ENCODE data around the gene SORL1.

DNA sequence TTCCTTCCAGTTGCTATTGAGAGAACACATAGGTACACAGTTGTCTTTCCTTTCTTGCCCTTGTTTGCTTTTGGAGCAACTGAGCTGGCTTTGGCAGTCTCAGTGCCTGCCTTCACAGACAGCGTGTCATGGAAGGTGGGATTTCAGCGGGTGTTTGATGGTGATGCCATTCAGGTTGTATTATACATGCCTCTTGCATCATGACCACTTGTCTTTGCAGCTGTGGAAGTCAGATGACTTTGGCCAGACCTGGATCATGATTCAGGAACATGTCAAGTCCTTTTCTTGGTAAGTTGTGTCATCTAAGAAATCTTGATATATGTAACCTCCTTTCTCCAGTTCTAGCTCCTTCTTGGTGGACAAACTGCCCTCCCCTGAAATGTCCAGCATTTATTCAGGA is 37.7 kb downstream of the SORL1 start:
- TF ChIP-seq, protein P1, sequence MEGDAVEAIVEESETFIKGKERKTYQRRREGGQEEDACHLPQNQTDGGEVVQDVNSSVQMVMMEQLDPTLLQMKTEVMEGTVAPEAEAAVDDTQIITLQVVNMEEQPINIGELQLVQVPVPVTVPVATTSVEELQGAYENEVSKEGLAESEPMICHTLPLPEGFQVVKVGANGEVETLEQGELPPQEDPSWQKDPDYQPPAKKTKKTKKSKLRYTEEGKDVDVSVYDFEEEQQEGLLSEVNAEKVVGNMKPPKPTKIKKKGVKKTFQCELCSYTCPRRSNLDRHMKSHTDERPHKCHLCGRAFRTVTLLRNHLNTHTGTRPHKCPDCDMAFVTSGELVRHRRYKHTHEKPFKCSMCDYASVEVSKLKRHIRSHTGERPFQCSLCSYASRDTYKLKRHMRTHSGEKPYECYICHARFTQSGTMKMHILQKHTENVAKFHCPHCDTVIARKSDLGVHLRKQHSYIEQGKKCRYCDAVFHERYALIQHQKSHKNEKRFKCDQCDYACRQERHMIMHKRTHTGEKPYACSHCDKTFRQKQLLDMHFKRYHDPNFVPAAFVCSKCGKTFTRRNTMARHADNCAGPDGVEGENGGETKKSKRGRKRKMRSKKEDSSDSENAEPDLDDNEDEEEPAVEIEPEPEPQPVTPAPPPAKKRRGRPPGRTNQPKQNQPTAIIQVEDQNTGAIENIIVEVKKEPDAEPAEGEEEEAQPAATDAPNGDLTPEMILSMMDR (conservative IDR thresholded peaks at IDR 0.05; ENCODE audit: low read length), result no peak
- TF ChIP-seq EZH2phosphoT487 (IDR thresholded peaks at IDR 0.05; ENCODE audit: borderline replicate concordance), result no peak

Measured in Loucy (cell line).